ENCODE measurements around the gene UCKL1. TPM values are rescaled to one million over a fixed set of nuclear protein-coding genes. Genes with fewer than 3 reads are reported as not detected.

The UCKL1 gene
- total RNA-seq: 10 to 100 TPM; 41.3 to 46.1 TPM
- polyA plus RNA-seq (2013, experiment 1 of 2): 28.7 TPM
- polyA plus RNA-seq (2013, experiment 2 of 2): 40.0 TPM
- 17.8 to 64.8 (median 31.9) reads per million in 172 experiments for total RNA-seq

GRCh38 chr20:63955827-63956663 is at the start of gene UCKL1:
TSS of gene UCKL1 (minus strand) at chr20:63956416. CDS start at chr20:63956372, 44 bp downstream.
- Mint-ChIP-seq H3K4me3 (peak within 1 kb of the TSS; percentile 87), H3K36me3 (ENCODE audit: low read depth) (peaks cover 8% of the 10 kb centered on the region), H3K27ac (peak within 1 kb of the TSS; percentile 82), H3K9me3 (no peaks in the 10 kb centered on the region), H3K4me1 (ENCODE audit: low read depth) (peaks cover 37% of the 10 kb centered on the region), H3K27me3 (no peaks in the 10 kb centered on the region)
- H3K27me3 ChIP-seq (ENCODE audit: control insufficient read depth in 1 of 2, insufficient read depth in 2 of 2, low read length in 2 of 2): no peaks in the 10 kb centered on the region
- ChIA-PET CTCF (interaction anchor here (1.3 to 3.0 kb wide), 4 partner anchors 18 to 83 kb away, joined by 3 to 13 read pairs (median 6); partner anchors contain the start of genes PRPF6 and SAMD10), POLR2A (interaction anchor here (0.6 to 3.3 kb wide), 16 partner anchors 13 to 1094 kb away, joined by 3 to 27 read pairs (median 4); partner anchors contain the start of genes GMEB2, PPDPF, PRPF6 and RTEL1)
- H3K4me1 ChIP-seq (ENCODE audit: insufficient read depth, low read length): peaks cover 59% of the 10 kb centered on the region
- H3K9me3 ChIP-seq (ENCODE audit: control insufficient read depth in 1 of 2, insufficient read depth in 1 of 2, low read length in 2 of 2): no peaks in the 10 kb centered on the region
- DNase-seq: peak; percentile 81 to 95 (median 88)
- ATAC-seq (ENCODE audit: poor library complexity): peak; percentile 79
- peak within 1 kb of the TSS; percentile 45 to 69 for H3K27ac ChIP-seq (ENCODE audit: low read depth in 1 of 2, low read length in 2 of 2)
- intact Hi-C loops (cut with DNase I, micrococcal nuclease): loop anchor here in 1 of 2 experiments (1.0 to 5.0 kb wide), 4 partner anchors 25 to 249 kb away; partner anchors contain the start of genes ARFRP1, DNAJC5, PRPF6 and TCEA2
- TF ChIP-seq CTCF (IDR thresholded peaks at IDR 0.05): no peak
- H3K4me3 ChIP-seq (ENCODE audit: low read length): peak within 1 kb of the TSS; percentile 77
- peaks cover 10% of the 10 kb centered on the region for H3K36me3 ChIP-seq (ENCODE audit: insufficient read depth, low read length)

- H3K9me3 Mint-ChIP-seq: peaks cover 2% of the 10 kb centered on the region
- ATAC-seq (ENCODE audit: poor library complexity) (no peak), DNase-seq (no peak)
- no peak for TF ChIP-seq CTCF (IDR thresholded peaks at IDR 0.05)
- no peaks in the 10 kb centered on the region for H3K27me3 ChIP-seq (ENCODE audit: control insufficient read depth in 1 of 2, insufficient read depth in 2 of 2, low read length in 2 of 2)
- H3K36me3 Mint-ChIP-seq (ENCODE audit: low read depth): peaks cover 90% of the 10 kb centered on the region
- no peak overlapping the region for H3K4me3 Mint-ChIP-seq
- ChIA-PET CTCF (no interaction called here), POLR2A (no interaction called here)
- H3K4me1 Mint-ChIP-seq (ENCODE audit: low read depth): peaks cover 23% of the 10 kb centered on the region
- H3K4me3 ChIP-seq (ENCODE audit: low read length): no peak overlapping the region
- H3K9me3 ChIP-seq (ENCODE audit: control insufficient read depth in 1 of 2, insufficient read depth in 1 of 2, low read length in 2 of 2): peaks cover 26 to 29% of the 10 kb centered on the region in 2 experiments
- peaks cover 7% of the 10 kb centered on the region for H3K4me1 ChIP-seq (ENCODE audit: insufficient read depth, low read length)
- peaks cover 81% of the 10 kb centered on the region for H3K36me3 ChIP-seq (ENCODE audit: insufficient read depth, low read length)
- intact Hi-C loops (cut with DNase I, micrococcal nuclease): no loop called here
- no peaks in the 10 kb centered on the region for H3K27me3 Mint-ChIP-seq
- H3K27ac ChIP-seq (ENCODE audit: low read depth in 1 of 2, low read length in 2 of 2): no peak overlapping the region
- no peak overlapping the region for H3K27ac Mint-ChIP-seq
Observed at GRCh38 chr20:64005394-64005793, 49.2 kb upstream of the UCKL1 start.

GRCh38 chr20:64003960-64004725 is 47.9 kb upstream of the UCKL1 start:
- Mint-ChIP-seq H3K4me1 (ENCODE audit: low read depth) (peaks cover 18% of the 10 kb centered on the region), H3K27ac (no peak overlapping the region), H3K4me3 (no peak overlapping the region), H3K9me3 (no peaks in the 10 kb centered on the region), H3K36me3 (ENCODE audit: low read depth) (peaks cover 89% of the 10 kb centered on the region), H3K27me3 (no peaks in the 10 kb centered on the region)
- H3K36me3 ChIP-seq (ENCODE audit: insufficient read depth, low read length): peaks cover 79% of the 10 kb centered on the region
- H3K27ac ChIP-seq (ENCODE audit: low read depth in 1 of 2, low read length in 2 of 2): no peak overlapping the region
- intact Hi-C loops (cut with DNase I, micrococcal nuclease): no loop called here
- TF ChIP-seq CTCF (IDR thresholded peaks at IDR 0.05): no peak
- H3K4me3 ChIP-seq (ENCODE audit: low read length): no peak overlapping the region
- no peak for ATAC-seq (ENCODE audit: poor library complexity)
- CTCF ChIA-PET: interaction anchor here (1.2 to 2.6 kb wide), 2 partner anchors 30 to 35 kb away, joined by 4 to 11 read pairs; no protein-coding TSS in a partner anchor
- no peaks in the 10 kb centered on the region for H3K4me1 ChIP-seq (ENCODE audit: insufficient read depth, low read length)
- DNase-seq: no peak
- H3K27me3 ChIP-seq (ENCODE audit: control insufficient read depth in 1 of 2, insufficient read depth in 2 of 2, low read length in 2 of 2): no peaks in the 10 kb centered on the region
- peaks cover 13 to 19% of the 10 kb centered on the region in 2 experiments for H3K9me3 ChIP-seq (ENCODE audit: control insufficient read depth in 1 of 2, insufficient read depth in 1 of 2, low read length in 2 of 2)
- POLR2A ChIA-PET: no interaction called here

All from CD4-positive, alpha-beta T cell (primary cell).